H9 (cell line): ENCODE results near the gene PLEK. TPM values are rescaled to one million over a fixed set of nuclear protein-coding genes. Genes with fewer than 3 reads are reported as not detected.

Source experiments
- DNase-seq: peaks from one replicate; pipeline ENCODE4 v3.0.0-alpha.2; 2017
- H2AFZ ChIP-seq: one replicate; pipeline ENCODE4 v1.6.1; 2013; ENCODE audit warnings: mild to moderate bottlenecking, low read length, control low read depth, moderate library complexity
- H2AK5ac ChIP-seq: 2 replicates; pipeline ENCODE4 v1.6.1; 2013; ENCODE audit warnings: low read length, control low read depth, mixed read lengths; ENCODE audit not compliant: insufficient read length
- H2BK120ac ChIP-seq: one replicate; pipeline ENCODE4 v1.6.1; 2013; ENCODE audit warnings: low read depth, mild to moderate bottlenecking, low read length, control low read depth, inconsistent platforms; ENCODE audit not compliant: poor library complexity, severe bottlenecking
- H2BK12ac ChIP-seq: 2 replicates; pipeline ENCODE4 v1.6.1; 2013; ENCODE audit warnings: low read length, control low read depth, mixed read lengths, low read depth; ENCODE audit not compliant: insufficient read length
- H2BK15ac ChIP-seq: 2 replicates; pipeline ENCODE4 v1.6.1; 2013; ENCODE audit warnings: low read depth, low read length, control low read depth
- H2BK20ac ChIP-seq: one replicate; pipeline ENCODE4 v1.6.1; 2013; ENCODE audit warnings: low read depth, mild to moderate bottlenecking, low read length, control low read depth, inconsistent platforms; ENCODE audit not compliant: poor library complexity, severe bottlenecking
- H2BK5ac ChIP-seq: 2 replicates; pipeline ENCODE4 v1.6.1; 2013; ENCODE audit warnings: low read length, control low read depth, mixed read lengths; ENCODE audit not compliant: insufficient read length
- H3K14ac ChIP-seq: 2 replicates; pipeline ENCODE4 v1.6.1; 2013; ENCODE audit warnings: low read length, control low read depth; ENCODE audit not compliant: insufficient read depth
- H3K18ac ChIP-seq: 2 replicates; pipeline ENCODE4 v1.6.1; 2013; ENCODE audit warnings: low read depth, mild to moderate bottlenecking, mixed read lengths, low read length, control low read depth; ENCODE audit not compliant: insufficient read length
- H3K23ac ChIP-seq: 2 replicates; pipeline ENCODE4 v1.6.1; 2013; ENCODE audit warnings: low read length, control low read depth, mixed read lengths, low read depth; ENCODE audit not compliant: insufficient read length
- H3K23me2 ChIP-seq: 2 replicates; pipeline ENCODE4 v1.6.1; 2013; ENCODE audit warnings: low read depth, mild to moderate bottlenecking, mixed read lengths, low read length, control low read depth; ENCODE audit not compliant: insufficient read length, poor library complexity, severe bottlenecking
- H3K27ac ChIP-seq: 2 replicates; pipeline ENCODE4 v1.5.1; 2013; ENCODE audit warnings: low read length, control low read depth, mixed read lengths, low read depth; ENCODE audit not compliant: insufficient read length
- H3K27me3 ChIP-seq: 2 replicates; pipeline ENCODE4 v1.6.1; 2013; ENCODE audit warnings: low read length, control low read depth, inconsistent platforms; ENCODE audit not compliant: insufficient read depth
- H3K4ac ChIP-seq: 2 replicates; pipeline ENCODE4 v1.6.1; 2013; ENCODE audit warnings: low read depth, mild to moderate bottlenecking, control low read depth, inconsistent platforms, low read length, moderate library complexity
- H3K4me1 ChIP-seq: 2 replicates; pipeline ENCODE4 v1.6.1; 2013; ENCODE audit warnings: low read length, control low read depth, inconsistent platforms; ENCODE audit not compliant: insufficient read depth
- H3K4me2 ChIP-seq: 2 replicates; pipeline ENCODE4 v1.6.1; 2013; ENCODE audit warnings: low read length, control low read depth, mixed read lengths; ENCODE audit not compliant: insufficient read length, insufficient read depth
- H3K56ac ChIP-seq: 2 replicates; pipeline ENCODE4 v1.6.1; 2013; ENCODE audit warnings: low read depth, mild to moderate bottlenecking, mixed read lengths, low read length, control low read depth; ENCODE audit not compliant: insufficient read length
- H3K79me1 ChIP-seq: 2 replicates; pipeline ENCODE4 v1.6.1; 2013; ENCODE audit warnings: low read depth, mild to moderate bottlenecking, moderate library complexity, low read length, control low read depth, inconsistent platforms; ENCODE audit not compliant: insufficient read depth, poor library complexity, severe bottlenecking
- H3K79me2 ChIP-seq: 2 replicates; pipeline ENCODE4 v1.6.1; 2013; ENCODE audit warnings: low read length, control low read depth, inconsistent platforms; ENCODE audit not compliant: insufficient read depth
- H3K9ac ChIP-seq: 2 replicates; pipeline ENCODE4 v1.6.1; 2013; ENCODE audit warnings: low read length, control low read depth, mixed read lengths; ENCODE audit not compliant: insufficient read length; ENCODE audit errors: extremely low read depth
- H3K9me3 ChIP-seq: one replicate; pipeline ENCODE4 v1.6.1; 2013; ENCODE audit warnings: low read depth, low read length, inconsistent platforms; ENCODE audit not compliant: control insufficient read depth
- H3T11ph ChIP-seq: one replicate; pipeline ENCODE4 v1.6.1; 2013; ENCODE audit warnings: mild to moderate bottlenecking, low read length, control low read depth, inconsistent platforms
- H4K20me1 ChIP-seq: one replicate; pipeline ENCODE4 v1.6.1; 2013; ENCODE audit not compliant: control insufficient read depth, insufficient read length, insufficient read depth
- H4K5ac ChIP-seq: 2 replicates; pipeline ENCODE4 v1.6.1; 2013; ENCODE audit warnings: low read depth, mild to moderate bottlenecking, mixed read lengths, low read length, control low read depth; ENCODE audit not compliant: insufficient read length
- H4K8ac ChIP-seq: replicated peaks from 2 replicates; pipeline ENCODE4 v1.6.1; 2013; ENCODE audit warnings: low read length, control low read depth, mixed read lengths, low read depth; ENCODE audit not compliant: insufficient read length
- H4K91ac ChIP-seq: 2 replicates; pipeline ENCODE4 v1.6.1; 2013; ENCODE audit warnings: low read depth, mild to moderate bottlenecking, moderate library complexity, mixed read lengths, low read length, control low read depth; ENCODE audit not compliant: insufficient read length
- H3K27ac Mint-ChIP-seq, 3 experiments: 2 replicates in 2 of 3; 3 replicates in 1 of 3; pipeline ENCODE4 v1.8.0; 2020 to 2021; ENCODE audit warnings: mixed read lengths in 3 of 3, mild to moderate bottlenecking in 1 of 3, moderate library complexity in 1 of 3
- H3K27me3 Mint-ChIP-seq: 2 replicates; pipeline ENCODE4 v1.8.0; 2021; ENCODE audit warnings: low read depth, mild to moderate bottlenecking, moderate library complexity, mixed read lengths
- H3K36me3 Mint-ChIP-seq, 3 experiments: 2 replicates in 2 of 3; 3 replicates in 1 of 3; pipeline ENCODE4 v1.8.0; 2020 to 2021; ENCODE audit warnings: low read depth in 3 of 3, mixed read lengths in 3 of 3; ENCODE audit not compliant: insufficient read depth in 1 of 3
- H3K4me1 Mint-ChIP-seq, 2 experiments: 2 replicates each; pipeline ENCODE4 v1.8.0; 2020; ENCODE audit warnings: mixed read lengths in 2 of 2
- H3K4me3 Mint-ChIP-seq, 2 experiments: 2 replicates in 1 of 2; 3 replicates in 1 of 2; pipeline ENCODE4 v1.8.0; 2020 to 2021; ENCODE audit warnings: mild to moderate bottlenecking in 2 of 2, mixed read lengths in 2 of 2, moderate library complexity in 1 of 2
- H3K9me3 Mint-ChIP-seq, 2 experiments: 2 replicates in 1 of 2; 3 replicates in 1 of 2; pipeline ENCODE4 v1.8.0; 2020; ENCODE audit warnings: mild to moderate bottlenecking in 2 of 2, mixed read lengths in 2 of 2, moderate library complexity in 1 of 2
- total RNA-seq: library from RNA; stranded (reverse); gene quantifications from 2 replicates; pipeline ENCODE4 v1.2.1, GENCODE V29; 2021
- TF ChIP-seq, protein P1 (sequence below): fragments of 200-600 bp; sonication (generic); conservative IDR thresholded peaks from 3 replicates; pipeline ENCODE4 v1.8.0; 2021; ENCODE audit warnings: antibody characterized with exemption, mild to moderate bottlenecking

Gene PLEK
- total RNA-seq, 1 experiment from 2014 or later: not detected

DNA sequence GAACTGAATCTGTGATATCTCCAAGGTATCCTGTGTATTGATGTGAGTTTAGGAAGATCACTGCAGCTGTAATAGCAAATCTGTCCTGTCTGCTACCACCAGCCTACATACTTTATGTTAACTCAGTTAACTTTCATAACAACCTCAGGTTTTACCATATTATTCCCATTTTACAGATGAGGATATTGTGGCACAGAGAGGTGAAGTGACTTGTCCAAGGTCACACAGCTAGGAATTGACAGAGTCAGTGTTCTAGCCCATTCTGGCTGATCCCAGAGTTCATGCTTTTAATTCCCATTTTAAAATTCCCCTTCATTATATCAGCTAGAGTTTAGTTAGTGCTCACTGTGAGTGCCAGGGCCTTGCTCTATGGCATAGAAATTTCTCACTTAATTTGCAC lies 49.4 kb downstream of the PLEK start:
- peaks cover 9% of the 10 kb centered on the region for H3K27me3 Mint-ChIP-seq
- Histone ChIP-seq H4K20me1 (no peaks in the 10 kb centered on the region), H3T11ph (no peak overlapping the region), H4K8ac (no peak overlapping the region), H2BK5ac (no peak overlapping the region), H2BK12ac (no peak overlapping the region), H3K18ac (no peak overlapping the region), H2BK20ac (no peak overlapping the region), H4K91ac (no peak overlapping the region), H3K23me2 (no peaks in the 10 kb centered on the region), H3K4ac (no peak overlapping the region), H3K9ac (no peak overlapping the region), H3K4me2 (no peak overlapping the region), H3K27me3 (no peaks in the 10 kb centered on the region), H2AFZ (no peak overlapping the region), H3K79me1 (no peaks in the 10 kb centered on the region), H2AK5ac (no peak overlapping the region), H4K5ac (no peak overlapping the region), H3K23ac (no peak overlapping the region), H3K14ac (no peak overlapping the region), H3K4me1 (peaks cover 3% of the 10 kb centered on the region; the same call in 1 of the 2 replicates), H3K9me3 (no peaks in the 10 kb centered on the region), H2BK120ac (no peak overlapping the region), H3K79me2 (no peaks in the 10 kb centered on the region), H3K56ac (no peak overlapping the region), H2BK15ac (no peak overlapping the region), H3K27ac (no peak overlapping the region)
- H3K4me1 Mint-ChIP-seq: peaks cover 24 to 29% of the 10 kb centered on the region in 2 experiments
- H3K36me3 Mint-ChIP-seq: no peaks in the 10 kb centered on the region; a peak in 1 of 7 replicates
- no peak for DNase-seq
- no peak overlapping the region for H3K4me3 Mint-ChIP-seq
- no peak overlapping the region for H3K27ac Mint-ChIP-seq
- TF ChIP-seq, protein P1, sequence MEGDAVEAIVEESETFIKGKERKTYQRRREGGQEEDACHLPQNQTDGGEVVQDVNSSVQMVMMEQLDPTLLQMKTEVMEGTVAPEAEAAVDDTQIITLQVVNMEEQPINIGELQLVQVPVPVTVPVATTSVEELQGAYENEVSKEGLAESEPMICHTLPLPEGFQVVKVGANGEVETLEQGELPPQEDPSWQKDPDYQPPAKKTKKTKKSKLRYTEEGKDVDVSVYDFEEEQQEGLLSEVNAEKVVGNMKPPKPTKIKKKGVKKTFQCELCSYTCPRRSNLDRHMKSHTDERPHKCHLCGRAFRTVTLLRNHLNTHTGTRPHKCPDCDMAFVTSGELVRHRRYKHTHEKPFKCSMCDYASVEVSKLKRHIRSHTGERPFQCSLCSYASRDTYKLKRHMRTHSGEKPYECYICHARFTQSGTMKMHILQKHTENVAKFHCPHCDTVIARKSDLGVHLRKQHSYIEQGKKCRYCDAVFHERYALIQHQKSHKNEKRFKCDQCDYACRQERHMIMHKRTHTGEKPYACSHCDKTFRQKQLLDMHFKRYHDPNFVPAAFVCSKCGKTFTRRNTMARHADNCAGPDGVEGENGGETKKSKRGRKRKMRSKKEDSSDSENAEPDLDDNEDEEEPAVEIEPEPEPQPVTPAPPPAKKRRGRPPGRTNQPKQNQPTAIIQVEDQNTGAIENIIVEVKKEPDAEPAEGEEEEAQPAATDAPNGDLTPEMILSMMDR: no peak
- H3K9me3 Mint-ChIP-seq: no peaks in the 10 kb centered on the region
